ENCODE data around the gene AIFM3. TPM values are rescaled to one million over a fixed set of nuclear protein-coding genes. Genes with fewer than 3 reads are reported as not detected.

AIFM3 gene
- total RNA-seq, 1 donor from 2014 or later, result 2.6 TPM

DNA sequence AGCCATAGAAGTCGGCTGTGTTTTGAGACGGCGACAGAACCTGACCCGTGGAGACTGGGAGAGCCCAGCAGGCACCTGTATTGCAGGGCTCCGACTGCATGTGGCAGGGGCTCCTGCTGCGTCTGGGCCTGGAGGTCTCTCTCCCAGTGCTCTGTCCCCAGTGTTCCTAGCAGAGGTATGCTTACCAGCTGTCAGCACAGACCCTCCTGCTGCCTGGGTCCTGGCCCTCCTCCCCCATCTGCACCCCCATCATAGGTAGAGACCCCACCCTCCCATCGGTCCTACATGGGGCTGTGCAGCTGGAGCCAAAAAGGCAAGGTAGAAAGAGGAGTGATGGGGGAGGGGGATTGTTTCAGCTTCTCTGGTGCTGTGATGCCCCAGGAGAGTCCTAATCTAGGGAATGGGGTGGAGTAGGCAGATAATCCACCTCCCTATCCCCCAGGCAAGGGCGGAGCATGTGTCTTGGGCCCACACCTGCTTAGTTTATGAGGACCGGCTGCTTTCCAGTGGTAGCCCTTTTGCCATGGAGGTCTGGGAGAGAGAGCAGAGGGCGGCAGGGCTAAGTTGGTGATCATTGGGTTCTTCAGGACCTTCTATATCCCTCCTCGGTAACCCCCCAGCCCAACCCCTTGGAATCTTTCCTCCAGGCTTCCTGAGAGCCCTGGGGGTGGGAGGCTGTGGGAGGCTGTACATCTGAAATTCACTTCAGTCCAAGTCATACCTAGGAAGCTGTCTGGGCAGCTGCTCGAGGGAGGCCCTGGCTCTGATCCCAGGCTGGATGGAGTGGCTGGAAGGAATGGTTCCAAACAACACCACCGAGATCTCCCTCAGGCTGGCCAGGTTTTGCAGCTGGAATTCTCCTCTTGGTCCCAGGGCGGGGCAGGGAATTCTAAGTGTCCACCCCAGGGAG lies 60.0 kb downstream of the AIFM3 start:
- H3K4me1 Mint-ChIP-seq (ENCODE audit: unreplicated experiment), result peaks cover 7% of the 10 kb centered on the region
- no peaks in the 10 kb centered on the region for H3K9me3 Mint-ChIP-seq
- H3K27ac Mint-ChIP-seq, result no peak overlapping the region
- no peak overlapping the region for H3K4me3 Mint-ChIP-seq
- no peaks in the 10 kb centered on the region for H3K36me3 Mint-ChIP-seq
- TF ChIP-seq, protein P1, sequence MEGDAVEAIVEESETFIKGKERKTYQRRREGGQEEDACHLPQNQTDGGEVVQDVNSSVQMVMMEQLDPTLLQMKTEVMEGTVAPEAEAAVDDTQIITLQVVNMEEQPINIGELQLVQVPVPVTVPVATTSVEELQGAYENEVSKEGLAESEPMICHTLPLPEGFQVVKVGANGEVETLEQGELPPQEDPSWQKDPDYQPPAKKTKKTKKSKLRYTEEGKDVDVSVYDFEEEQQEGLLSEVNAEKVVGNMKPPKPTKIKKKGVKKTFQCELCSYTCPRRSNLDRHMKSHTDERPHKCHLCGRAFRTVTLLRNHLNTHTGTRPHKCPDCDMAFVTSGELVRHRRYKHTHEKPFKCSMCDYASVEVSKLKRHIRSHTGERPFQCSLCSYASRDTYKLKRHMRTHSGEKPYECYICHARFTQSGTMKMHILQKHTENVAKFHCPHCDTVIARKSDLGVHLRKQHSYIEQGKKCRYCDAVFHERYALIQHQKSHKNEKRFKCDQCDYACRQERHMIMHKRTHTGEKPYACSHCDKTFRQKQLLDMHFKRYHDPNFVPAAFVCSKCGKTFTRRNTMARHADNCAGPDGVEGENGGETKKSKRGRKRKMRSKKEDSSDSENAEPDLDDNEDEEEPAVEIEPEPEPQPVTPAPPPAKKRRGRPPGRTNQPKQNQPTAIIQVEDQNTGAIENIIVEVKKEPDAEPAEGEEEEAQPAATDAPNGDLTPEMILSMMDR (conservative IDR thresholded peaks at IDR 0.05), result no peak
- no peak for DNase-seq (ENCODE audit: extremely low spot score, unreplicated experiment)
- peaks cover 8% of the 10 kb centered on the region for H3K27me3 Mint-ChIP-seq

DNA sequence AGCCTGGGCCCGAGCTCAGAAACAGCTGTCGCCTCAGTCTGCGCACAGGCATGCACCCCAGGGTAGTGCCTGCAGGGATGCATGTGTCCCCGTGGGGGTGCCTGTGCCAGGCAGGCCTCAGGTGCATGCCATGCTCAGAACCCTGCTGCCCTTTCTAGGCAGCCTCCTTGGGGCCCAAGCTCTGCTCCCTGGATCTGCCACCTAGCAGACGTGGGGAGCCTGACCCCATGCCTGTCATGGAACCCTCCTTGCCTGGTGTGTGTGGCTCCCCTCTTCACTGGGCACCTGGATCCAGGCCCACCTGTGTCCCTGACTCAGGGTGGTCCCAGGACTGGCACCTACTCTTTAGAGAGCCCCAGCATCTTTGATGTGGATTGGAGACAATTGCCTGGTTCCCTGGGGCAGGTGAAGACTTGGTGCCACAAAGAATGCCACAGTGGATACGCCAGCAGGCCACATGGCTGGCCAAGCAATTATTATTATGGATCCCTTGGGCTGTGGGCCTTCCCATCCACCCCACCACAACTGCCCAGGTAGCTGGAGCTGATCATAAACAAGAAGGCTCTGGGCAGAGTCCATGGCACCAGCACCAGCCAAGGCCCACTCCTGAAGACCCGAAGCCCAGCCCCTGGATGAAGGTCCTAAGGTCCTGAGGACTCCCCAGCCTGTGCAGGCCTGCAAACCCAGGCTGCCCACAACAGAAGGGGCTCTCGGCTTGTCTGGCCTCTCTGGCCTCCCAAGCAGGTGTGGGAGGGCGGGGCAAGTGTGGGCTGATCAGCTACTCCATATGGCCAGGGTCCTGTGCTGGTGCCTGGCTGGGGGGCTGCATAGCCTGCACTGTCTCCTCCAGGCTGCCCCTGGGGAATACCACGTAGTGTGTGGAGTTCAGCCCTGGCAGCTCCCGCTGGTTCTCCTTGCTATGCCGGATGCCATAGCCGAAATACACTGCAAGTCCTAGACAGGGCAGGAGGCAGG lies 61.5 kb downstream of the AIFM3 start:
- no peaks in the 10 kb centered on the region for H3K36me3 Mint-ChIP-seq
- H3K27me3 Mint-ChIP-seq, result peaks cover 8% of the 10 kb centered on the region
- TF ChIP-seq, protein P1 (conservative IDR thresholded peaks at IDR 0.05), result no peak
- no peak overlapping the region for H3K27ac Mint-ChIP-seq
- H3K4me3 Mint-ChIP-seq, result peak overlapping the region; percentile 25
- DNase-seq (ENCODE audit: extremely low spot score, unreplicated experiment), result no peak
- peaks cover 7% of the 10 kb centered on the region for H3K4me1 Mint-ChIP-seq (ENCODE audit: unreplicated experiment)
- H3K9me3 Mint-ChIP-seq, result no peaks in the 10 kb centered on the region

DNA sequence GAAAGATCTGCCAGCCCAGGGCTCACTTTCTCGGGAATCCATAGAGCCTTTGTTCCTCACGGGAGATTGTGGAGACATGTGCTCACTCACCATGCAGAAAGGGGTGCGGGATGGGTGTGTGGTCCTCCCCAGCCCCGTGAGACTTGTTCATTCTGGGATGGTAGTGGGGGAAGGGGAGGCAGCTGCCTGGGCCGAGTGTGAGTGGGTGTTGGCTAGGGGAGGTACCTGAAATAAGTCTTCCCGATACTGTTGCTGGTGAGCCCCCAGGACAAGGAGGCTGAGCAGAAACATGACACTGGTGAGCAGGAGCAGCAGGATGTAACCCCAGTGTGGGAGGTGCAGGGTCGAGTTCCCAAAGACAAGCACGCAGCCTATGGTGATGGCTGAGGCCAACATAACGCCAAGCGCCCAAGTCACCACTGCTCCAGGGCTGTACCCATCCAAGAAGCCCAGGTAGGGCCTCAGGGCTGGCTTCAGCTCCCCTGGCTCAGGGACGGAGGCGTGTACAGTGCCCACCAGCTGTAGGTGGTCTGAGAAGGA lies 62.5 kb downstream of the AIFM3 start:
- H3K27ac Mint-ChIP-seq, result peak overlapping the region; percentile 43
- TF ChIP-seq, protein P1 (conservative IDR thresholded peaks at IDR 0.05), result no peak

DNA sequence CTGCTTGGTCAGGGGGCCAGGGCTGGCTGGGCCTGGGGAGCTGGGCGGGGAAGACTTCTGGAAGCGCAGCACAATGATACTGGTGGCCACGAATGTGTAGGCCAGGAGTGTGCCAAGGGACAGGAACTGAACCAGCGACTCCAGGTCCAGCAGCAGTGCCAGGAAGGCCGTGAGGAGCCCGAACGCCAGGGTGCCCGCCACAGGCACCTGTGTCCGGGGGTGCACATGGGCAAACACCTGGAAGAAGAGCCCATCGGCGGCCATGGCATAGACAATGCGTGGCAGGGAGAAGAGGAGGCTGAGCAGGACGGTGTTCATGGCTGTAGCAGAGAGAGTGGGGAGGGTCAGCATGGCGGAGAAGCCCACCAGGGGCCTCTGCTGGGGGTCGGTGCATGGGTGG lies 63.0 kb downstream of the AIFM3 start:
- Mint-ChIP-seq H3K4me1 (ENCODE audit: unreplicated experiment) (peaks cover 7% of the 10 kb centered on the region), H3K27me3 (peaks cover 8% of the 10 kb centered on the region), H3K36me3 (no peaks in the 10 kb centered on the region), H3K27ac (no peak overlapping the region), H3K9me3 (no peaks in the 10 kb centered on the region), H3K4me3 (peak overlapping the region; percentile 52)
- TF ChIP-seq, protein P1 (conservative IDR thresholded peaks at IDR 0.05), result no peak
- no peak for DNase-seq (ENCODE audit: extremely low spot score, unreplicated experiment)

More for the DNA sequence above, 62.5 kb downstream of the AIFM3 start:
- no peak for DNase-seq (ENCODE audit: extremely low spot score, unreplicated experiment)
- H3K27me3 Mint-ChIP-seq, result peaks cover 8% of the 10 kb centered on the region
- peaks cover 7% of the 10 kb centered on the region for H3K4me1 Mint-ChIP-seq (ENCODE audit: unreplicated experiment)
- H3K4me3 Mint-ChIP-seq, result peak overlapping the region; percentile 25
- no peaks in the 10 kb centered on the region for H3K36me3 Mint-ChIP-seq
- H3K9me3 Mint-ChIP-seq, result no peaks in the 10 kb centered on the region

Other genes with a start within 250 kb of the AIFM3 start
- 5.6 and 7.1 TPM in 2 replicates for gene SERPIND1, start 193.1 kb upstream of the AIFM3 start, total RNA-seq (ENCODE audit: low replicate concordance)
- gene PI4KA, start 108.4 kb upstream of the AIFM3 start, total RNA-seq (ENCODE audit: low replicate concordance), result 119 and 120 TPM in 2 replicates
- gene SNAP29, start 108.2 kb upstream of the AIFM3 start, total RNA-seq (ENCODE audit: low replicate concordance), result 19.0 and 20.4 TPM in 2 replicates
- 64.9 and 78.1 TPM in 2 replicates for gene CRKL, start 49.8 kb upstream of the AIFM3 start, total RNA-seq (ENCODE audit: low replicate concordance)
- gene LZTR1, start 15.0 kb downstream of the AIFM3 start, total RNA-seq (ENCODE audit: low replicate concordance), result 60.3 and 102 TPM in 2 replicates
- gene THAP7, start 34.9 kb downstream of the AIFM3 start, total RNA-seq (ENCODE audit: low replicate concordance), result 16.9 and 26.4 TPM in 2 replicates
- gene P2RX6, start 47.9 kb downstream of the AIFM3 start, total RNA-seq (ENCODE audit: low replicate concordance), result 0.71 and 2.8 TPM in 2 replicates
- 3.3 and 6.7 TPM in 2 replicates for gene SLC7A4, start 65.3 kb downstream of the AIFM3 start, total RNA-seq (ENCODE audit: low replicate concordance)
- gene LRRC74B, start 78.7 kb downstream of the AIFM3 start, total RNA-seq (ENCODE audit: low replicate concordance), result 0.65 TPM in 1 of 2 replicates, not detected in the other

Measured in type B pancreatic cell (in vitro differentiated cells).